WI38 (cell line): ENCODE data around the gene NME1.

Experiments
- H3K4me3 ChIP-seq: 2 replicates; pipeline ENCODE4 v1.5.1; 2011; ENCODE audit warnings: low read depth, mild to moderate bottlenecking, control low read depth, low read length
- CTCF ChIP-seq: IDR thresholded peaks from 2 replicates; pipeline ENCODE4 v1.5.1; 2012; ENCODE audit warnings: low read depth, mild to moderate bottlenecking, control low read depth, low read length

NME1 gene

GRCh38 chr17:51152766-51153209, 571 bp upstream of the NME1 start:
- H3K4me3 ChIP-seq = peak overlapping the region; percentile 55
- TF ChIP-seq CTCF = no peak

- peak overlapping the region; percentile 84 for H3K4me3 ChIP-seq
- TF ChIP-seq CTCF = no peak
Measured at GRCh38 chr17:51154176-51154575, 817 bp downstream of the NME1 start.

DNA sequence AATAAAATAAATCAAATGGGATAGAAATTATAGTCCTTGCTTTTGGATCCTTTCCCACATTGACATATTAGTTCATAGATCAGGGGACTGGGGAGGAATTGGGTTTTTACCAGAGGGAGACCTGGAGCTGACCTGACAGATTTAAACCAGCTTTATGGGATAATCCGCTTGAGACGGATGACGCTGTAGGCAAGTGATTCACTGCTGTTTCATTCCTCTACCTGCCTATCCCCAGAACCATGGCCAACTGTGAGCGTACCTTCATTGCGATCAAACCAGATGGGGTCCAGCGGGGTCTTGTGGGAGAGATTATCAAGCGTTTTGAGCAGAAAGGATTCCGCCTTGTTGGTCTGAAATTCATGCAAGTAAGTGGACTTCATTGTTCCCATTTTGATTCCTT, 2.1 kb downstream of the NME1 start:
- H3K4me3 ChIP-seq = no peak overlapping the region
- no peak for TF ChIP-seq CTCF

GRCh38 chr17:51159604-51160003, 6.2 kb downstream of the NME1 start:
- H3K4me3 ChIP-seq = no peak overlapping the region
- no peak for TF ChIP-seq CTCF

DNA sequence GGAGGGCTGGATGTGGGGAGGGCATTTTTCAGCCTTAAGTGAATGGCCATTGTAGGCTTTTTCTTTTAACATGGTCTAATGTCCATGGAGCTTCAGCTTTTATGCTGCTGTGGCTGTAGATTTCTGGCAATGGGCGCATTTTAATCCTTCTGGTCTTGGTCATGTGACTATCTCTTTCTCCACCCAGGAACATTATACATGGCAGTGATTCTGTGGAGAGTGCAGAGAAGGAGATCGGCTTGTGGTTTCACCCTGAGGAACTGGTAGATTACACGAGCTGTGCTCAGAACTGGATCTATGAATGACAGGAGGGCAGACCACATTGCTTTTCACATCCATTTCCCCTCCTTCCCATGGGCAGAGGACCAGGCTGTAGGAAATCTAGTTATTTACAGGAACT, 8.2 kb downstream of the NME1 start:
- H3K4me3 ChIP-seq = no peak overlapping the region

DNA sequence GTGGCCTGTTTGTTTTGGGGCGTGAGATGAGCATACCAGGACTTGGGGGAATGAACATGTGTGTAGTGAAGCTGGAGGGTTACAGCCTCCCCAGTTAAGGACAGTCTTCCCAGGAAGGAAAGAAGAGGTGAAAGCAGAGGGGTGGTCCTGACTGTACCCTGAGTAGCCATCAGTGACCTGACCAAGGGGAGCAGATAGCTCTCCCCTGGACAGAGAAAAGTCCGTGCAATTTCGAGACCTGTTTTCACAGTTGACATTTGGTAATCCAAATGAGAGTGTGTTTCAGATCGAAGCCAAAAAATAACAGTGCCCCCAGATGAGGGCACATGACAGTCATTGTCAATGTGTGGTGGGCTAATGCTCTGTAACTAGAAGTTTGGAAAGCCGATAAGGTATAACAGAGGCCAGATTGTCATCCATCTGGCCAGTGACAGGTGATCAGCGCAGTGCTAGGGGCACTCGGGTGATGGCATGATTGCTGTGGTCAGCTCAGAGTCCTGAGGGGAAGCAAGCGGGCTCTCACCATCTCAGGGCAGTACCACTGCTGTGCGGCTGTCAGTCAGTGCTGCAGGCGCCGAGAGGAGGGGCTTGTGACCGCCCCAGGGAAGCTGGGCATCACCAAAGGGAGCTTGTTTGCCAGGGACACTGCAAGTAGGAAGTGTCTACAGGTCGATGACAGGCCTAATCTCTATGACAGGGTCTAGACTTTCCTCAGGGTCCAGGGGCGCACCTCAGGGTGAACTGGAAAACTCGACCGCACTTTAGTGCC, 11.7 kb downstream of the NME1 start:
- H3K4me3 ChIP-seq = no peak overlapping the region; the same call in 1 of the 2 replicates
- TF ChIP-seq CTCF = no peak

More for the DNA sequence above, 8.2 kb downstream of the NME1 start:
- TF ChIP-seq CTCF = no peak

DNA sequence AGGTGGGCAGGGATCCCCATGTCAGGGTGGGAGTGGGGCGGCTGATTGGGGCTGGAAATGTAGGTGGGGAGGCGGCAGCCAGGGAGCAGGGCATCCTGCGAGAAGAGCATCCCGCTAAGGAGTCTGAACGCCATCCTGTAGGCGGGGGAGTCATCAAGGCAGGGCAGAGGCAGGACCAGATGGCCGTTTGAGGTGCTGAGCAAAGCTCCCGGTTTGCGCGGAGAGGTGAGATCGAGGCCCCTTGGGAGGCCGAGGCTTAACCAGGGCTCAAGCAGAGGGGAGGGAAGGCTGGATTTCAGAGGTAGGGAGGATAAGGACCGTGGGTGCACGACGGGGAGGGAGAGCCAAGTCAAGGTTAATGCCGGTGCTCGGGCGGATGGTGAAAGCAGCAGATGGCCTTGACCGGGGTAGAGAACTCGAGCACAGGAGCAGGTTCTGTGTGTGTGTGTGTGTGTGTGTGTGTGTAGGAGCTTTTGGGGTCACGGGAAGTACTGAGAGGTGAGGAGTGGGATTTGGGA, 12.4 kb downstream of the NME1 start:
- TF ChIP-seq CTCF = no peak
- peak overlapping the region; percentile 86 for H3K4me3 ChIP-seq
